PC-3 (cell line): ENCODE results near the gene PLIN5. TPM values are rescaled to one million over a fixed set of nuclear protein-coding genes. Genes with fewer than 3 reads are reported as not detected.

ENCODE experiments used
- ATAC-seq: fragments of 200-7000 bp; cut with Tn5 transposase; 2 replicates; pipeline ENCODE4 v1.9.1; 2020; ENCODE audit warnings: mild to moderate bottlenecking, moderate library complexity
- Bru-seq: library from RNA; stranded (reverse); fragments of 400-500 nt; gene quantifications from one replicate; lab custom pipeline; 2021; lab: Mats Ljungman, UMichigan
- BruChase-seq, 2 experiments: library from RNA; stranded (reverse); fragments of 400-500 nt; gene quantifications; one replicate each; lab custom pipeline; 2021; lab: Mats Ljungman, UMichigan
- BruUV-seq: library from RNA; stranded (reverse); fragments of 400-500 nt; replicated peaks from 2 replicates; lab custom pipeline; 2021; lab: Mats Ljungman, UMichigan
- CTCF ChIA-PET: fragments of 300-600 bp; sonication (Branson Sonifier 250); formaldehyde crosslinking; loops from one replicate; lab custom pipeline; 2022; ENCODE audit warnings: antibody characterized with exemption; lab: Charles Lee
- POLR2A ChIA-PET: fragments of 300-600 bp; sonication (Branson Sonifier 250); formaldehyde crosslinking; loops from one replicate; lab custom pipeline; 2022; ENCODE audit warnings: antibody characterized with exemption; ENCODE audit not compliant: unreplicated experiment; lab: Charles Lee
- DNase-seq: peaks from one replicate; pipeline ENCODE4 v3.0.0-alpha.2; 2015
- H2AFZ ChIP-seq: fragments of 300-600 bp; sonication (generic); 2 replicates; pipeline ENCODE4 v1.6.0; 2016; ENCODE audit warnings: antibody characterized with exemption, low read length
- H3F3A ChIP-seq: fragments of 300-600 bp; sonication (generic); one replicate; pipeline ENCODE4 v1.6.0; 2017; ENCODE audit warnings: antibody characterized with exemption, low read length, control low read depth, mild to moderate bottlenecking; ENCODE audit not compliant: unreplicated experiment
- H3K27ac ChIP-seq: fragments of 300-600 bp; sonication (generic); 2 replicates; pipeline ENCODE4 v1.5.1; 2016; ENCODE audit warnings: mild to moderate bottlenecking, low read length
- H3K27me3 ChIP-seq: fragments of 300-600 bp; sonication (generic); 2 replicates; pipeline ENCODE4 v1.6.1; 2016; ENCODE audit warnings: low read length, mixed read lengths
- H3K36me3 ChIP-seq: fragments of 300-600 bp; sonication (generic); 2 replicates; pipeline ENCODE4 v1.6.1; 2016; ENCODE audit warnings: low read depth, mixed run types, low read length, mixed read lengths
- H3K4me1 ChIP-seq: fragments of 300-600 bp; sonication (generic); 2 replicates; pipeline ENCODE4 v1.5.1; 2016; ENCODE audit warnings: low read length; ENCODE audit not compliant: insufficient read depth
- H3K4me2 ChIP-seq: fragments of 300-600 bp; sonication (generic); 2 replicates; pipeline ENCODE4 v1.6.0; 2016; ENCODE audit warnings: low read length
- H3K4me3 ChIP-seq: fragments of 300-600 bp; sonication (generic); 2 replicates; pipeline ENCODE4 v1.5.1; 2016; ENCODE audit warnings: mild to moderate bottlenecking, low read length, mixed read lengths
- H3K79me2 ChIP-seq: fragments of 300-600 bp; sonication (generic); 2 replicates; pipeline ENCODE4 v1.6.1; 2017; ENCODE audit warnings: low read length, mixed read lengths
- H3K9ac ChIP-seq: fragments of 300-600 bp; sonication (generic); 2 replicates; pipeline ENCODE4 v1.6.0; 2016; ENCODE audit warnings: mild to moderate bottlenecking, low read length
- H3K9me2 ChIP-seq: fragments of 300-600 bp; sonication (generic); replicated peaks from 2 replicates; pipeline ENCODE4 v1.6.1; 2016; ENCODE audit warnings: mixed run types, low read length, mixed read lengths
- H3K9me3 ChIP-seq: fragments of 300-600 bp; sonication (generic); 2 replicates; pipeline ENCODE4 v1.6.1; 2016; ENCODE audit warnings: low read length, mixed read lengths
- H4K20me1 ChIP-seq: fragments of 300-600 bp; sonication (generic); 2 replicates; pipeline ENCODE4 v1.6.1; 2016; ENCODE audit warnings: low read length, mixed read lengths
- CTCF ChIP-seq: fragments of 300-600 bp; sonication (generic); conservative IDR thresholded peaks from 2 replicates; pipeline ENCODE4 v1.5.1; 2017; ENCODE audit warnings: antibody characterized with exemption, low read depth, mild to moderate bottlenecking, low read length
- EZH2 ChIP-seq: fragments of 300-600 bp; sonication (generic); IDR thresholded peaks from one replicate; pipeline ENCODE4 v1.6.1; 2017; ENCODE audit warnings: antibody characterized with exemption, mild to moderate bottlenecking, low read length; ENCODE audit not compliant: unreplicated experiment
- EZH2phosphoT487 ChIP-seq: fragments of 300-600 bp; sonication (generic); IDR thresholded peaks from 2 replicates; pipeline ENCODE4 v1.6.1; 2018; ENCODE audit warnings: mild to moderate bottlenecking, antibody characterized with exemption, low read length, borderline replicate concordance
- intact Hi-C: fragments of 100-400 bp; cut with micrococcal nuclease; formaldehyde crosslinking; loops from 2 replicates; pipeline ENCODE4 v1.9.0; 2023
- long read RNA-seq: library from polyadenylated mRNA; unstranded; transcript quantifications from one replicate; pipeline ENCODE4 v2.0.0, GENCODE V29; 2021; ENCODE audit not compliant: unreplicated experiment
- total RNA-seq: library from RNA; depleted of rRNA; stranded (reverse); fragments of >200 nt; gene quantifications from 2 replicates; pipeline ENCODE4 v1.2.3, GENCODE V29; 2014; rRNA removed

Gene PLIN5
- total RNA-seq (1.2 and 3.3 TPM in 2 replicates), Bru-seq, nascent RNA (percentile 41 among the genes with signal in this experiment), BruChase-seq, experiment 1, labeled RNA remaining after a 6-hour chase (percentile 42 among the genes with signal in this experiment), BruChase-seq, experiment 2, labeled RNA remaining after a 2-hour chase (percentile 43 among the genes with signal in this experiment)
- long read RNA-seq, partial matches to known transcripts, result 1 of 7 reads
- long read RNA-seq, other reads (novel, unspliced or antisense), result 2 of 7 reads

DNA sequence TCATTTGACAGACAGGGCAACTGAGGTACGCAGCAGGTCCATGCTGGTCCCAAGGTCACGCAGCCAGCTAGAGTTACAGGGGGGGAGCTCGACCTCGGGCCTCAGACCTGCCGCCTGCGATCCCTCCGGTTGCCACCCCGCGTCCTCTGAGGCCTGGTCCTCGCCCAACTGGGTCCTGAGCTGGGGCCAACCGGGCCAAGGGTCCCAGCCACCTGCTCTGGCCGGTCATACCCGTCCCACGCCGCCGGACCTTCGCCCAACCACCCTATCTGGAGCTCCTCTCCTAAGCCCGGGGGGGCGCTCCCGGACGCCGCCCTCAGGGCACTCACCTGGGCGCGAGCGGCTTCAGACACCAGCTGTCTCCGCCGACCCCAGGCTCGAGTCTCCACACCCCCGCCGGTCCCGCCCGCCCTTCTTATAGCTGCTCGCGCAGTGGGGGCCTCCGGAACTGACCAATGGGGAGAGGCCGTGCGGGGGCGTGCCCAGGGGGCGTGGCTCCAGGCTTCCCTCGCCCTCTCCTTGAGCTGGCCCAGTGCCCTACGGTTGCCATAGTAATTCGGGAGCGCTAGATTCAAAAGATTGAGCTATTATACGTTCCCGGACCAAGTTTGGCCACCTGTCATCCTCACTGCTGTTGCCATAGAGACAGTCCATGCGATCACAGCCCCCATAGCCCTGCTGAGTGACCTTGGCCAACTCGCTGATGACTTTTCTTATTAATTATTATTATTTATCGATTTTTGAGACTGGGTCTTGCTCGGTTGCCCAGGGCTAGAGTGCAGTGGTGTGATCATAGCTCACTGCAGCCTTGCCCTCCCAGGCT is at the start of gene PLIN5:
TSS of gene PLIN5 (minus strand) at position 389 of the 823 bp plus-strand sequence. CDS start 1,150 bp downstream, outside the sequence.
- no peak for TF ChIP-seq EZH2
- Histone ChIP-seq H3K9me3 (no peaks in the 10 kb centered on the region), H3F3A (no peaks in the 10 kb centered on the region), H3K79me2 (no peaks in the 10 kb centered on the region), H3K36me3 (no peaks in the 10 kb centered on the region), H3K9ac (no peak within 1 kb of the TSS), H3K27me3 (no peaks in the 10 kb centered on the region), H2AFZ (peak within 1 kb of the TSS; percentile 79), H3K9me2 (no peaks in the 10 kb centered on the region), H3K4me3 (peak within 1 kb of the TSS; percentile 63), H3K27ac (no peak within 1 kb of the TSS), H4K20me1 (no peaks in the 10 kb centered on the region), H3K4me2 (peak within 1 kb of the TSS; percentile 92), H3K4me1 (peaks cover 24% of the 10 kb centered on the region)
- intact Hi-C loops, result no loop called here
- POLR2A ChIA-PET, result interaction anchor here (0.6 to 0.7 kb wide), 4 partner anchors 12 to 259 kb away, joined by 3 to 5 read pairs (median 4); no protein-coding TSS in a partner anchor
- BruUV-seq, result TSS peak; percentile 39
- DNase-seq (peak; percentile 83), ATAC-seq (peak; percentile 77)
- CTCF ChIA-PET, result interaction anchor here (0.6 kb wide), 1 partner anchor 12 kb away, joined by 4 read pairs; no protein-coding TSS in a partner anchor

DNA sequence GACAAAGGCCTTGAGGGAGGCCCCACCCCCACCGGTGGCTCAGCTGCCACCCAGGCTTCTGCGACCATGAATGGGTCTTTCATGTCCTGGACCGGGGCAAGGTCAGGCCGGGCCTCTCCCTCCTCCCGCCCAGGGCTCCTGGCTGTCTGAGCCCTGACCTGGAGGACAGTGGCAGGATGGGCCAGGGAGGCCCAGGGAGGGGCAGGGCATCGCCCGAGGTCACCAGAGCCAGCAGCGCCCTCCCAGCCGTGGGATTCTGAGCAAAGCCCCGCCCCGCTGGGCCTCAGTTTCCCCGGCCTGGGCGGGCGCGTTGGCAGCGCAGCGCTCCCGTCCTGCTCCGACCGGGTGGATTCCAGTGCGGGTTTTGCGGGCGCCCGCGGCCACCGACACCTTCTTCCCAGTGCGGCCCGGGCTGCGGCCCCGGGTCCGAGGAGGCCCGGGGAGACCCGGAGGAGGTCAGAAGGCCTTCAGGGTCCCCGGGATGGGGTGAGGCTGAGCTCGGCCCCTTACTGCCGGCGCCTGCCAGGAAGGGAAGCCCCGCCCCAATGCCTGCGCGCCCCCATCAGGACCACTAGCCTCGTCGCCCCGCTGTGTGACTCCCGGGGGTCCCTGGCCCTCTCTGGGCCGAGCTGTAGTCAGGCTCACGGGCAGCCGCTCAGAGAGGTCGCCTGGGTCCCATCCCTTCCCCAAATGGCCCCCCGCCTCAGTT is 49.1 kb upstream of the PLIN5 start:
- H2AFZ ChIP-seq, result peak overlapping the region; percentile 78
- H3K9ac ChIP-seq, result no peak overlapping the region
- no peaks in the 10 kb centered on the region for H3F3A ChIP-seq
- H3K27me3 ChIP-seq, result peaks cover 7% of the 10 kb centered on the region; the same call in 1 of the 2 replicates
- H3K4me2 ChIP-seq, result peak overlapping the region; percentile 82
- ChIA-PET POLR2A (no interaction called here), CTCF (no interaction called here)
- TF ChIP-seq EZH2, result no peak
- TF ChIP-seq EZH2phosphoT487, result no peak
- TF ChIP-seq CTCF, result no peak
- ATAC-seq (peak; percentile 48), DNase-seq (peak; percentile 36)
- H3K4me3 ChIP-seq, result peak overlapping the region; percentile 62
- H3K9me2 ChIP-seq, result no peaks in the 10 kb centered on the region
- H3K4me1 ChIP-seq, result peaks cover 10% of the 10 kb centered on the region
- H4K20me1 ChIP-seq, result no peaks in the 10 kb centered on the region
- no TSS peak for BruUV-seq
- no peaks in the 10 kb centered on the region for H3K79me2 ChIP-seq
- H3K36me3 ChIP-seq, result no peaks in the 10 kb centered on the region
- no peak overlapping the region for H3K27ac ChIP-seq
- intact Hi-C loops, result no loop called here
- no peaks in the 10 kb centered on the region for H3K9me3 ChIP-seq
